HCT116 (cell line): ENCODE results near the gene SLC44A2. TPM values are rescaled to one million over a fixed set of nuclear protein-coding genes. Genes with fewer than 3 reads are reported as not detected.
A peak's percentile ranks its signal among the peaks of the same experiment; 100 is the strongest.

Experiments
- ATAC-seq: fragments of 200-7000 bp; cut with Tn5 transposase; 2 replicates; pipeline ENCODE4 v1.9.1; 2020; ENCODE audit warnings: mild to moderate bottlenecking, moderate library complexity
- BruUV-seq: library from RNA; stranded (reverse); fragments of 400-500 nt; replicated peaks from 2 replicates; lab custom pipeline; 2021; lab: Mats Ljungman, UMichigan
- CTCF ChIA-PET: fragments of 300-600 bp; sonication (Branson Sonifier 250); formaldehyde crosslinking; loops from one replicate; lab custom pipeline; 2021; ENCODE audit warnings: antibody characterized with exemption; lab: Charles Lee
- POLR2A ChIA-PET: fragments of 300-600, 350-600 bp; sonication (Branson Sonifier 250); formaldehyde crosslinking; loops from one replicate; lab custom pipeline; 2021; ENCODE audit warnings: antibody characterized with exemption; lab: Charles Lee
- RAD21 ChIA-PET, 2 experiments: fragments of 300-600 bp; sonication (Branson Sonifier 250); formaldehyde crosslinking; loops; one replicate each; lab custom pipeline; 2023; ENCODE audit warnings: low total read pairs in 2 of 2; ENCODE audit not compliant: uncharacterized antibody in 2 of 2, unreplicated experiment in 2 of 2, low non-redundant PET in 1 of 2; lab: Charles Lee
- DNase-seq: peaks from one replicate; pipeline ENCODE4 v3.0.0-alpha.2; 2010; ENCODE audit warnings: low read depth, low spot score
- H2AFZ ChIP-seq: fragments of 200-600 bp; shearing (Covaris generic), sonication (generic); 2 replicates; pipeline ENCODE4 v1.6.1; 2017; ENCODE audit warnings: low read depth, mixed run types, mixed read lengths, antibody characterized with exemption, low read length; ENCODE audit not compliant: poor library complexity, severe bottlenecking
- H3K27ac ChIP-seq: 2 replicates; pipeline ENCODE4 v1.5.1; 2012; ENCODE audit warnings: low read depth, low read length
- H3K27me3 ChIP-seq: fragments of 200-600 bp; sonication (generic); 2 replicates; pipeline ENCODE4 v1.6.1; 2016; ENCODE audit warnings: mixed run types, low read length, mixed read lengths; ENCODE audit not compliant: insufficient read depth
- H3K36me3 ChIP-seq, 2 experiments: fragments of 200-500 bp in 1 of 2; fragments of 200-600 bp in 1 of 2; sonication (Bioruptor generic) in 1 of 2; sonication (generic) in 1 of 2; 2 replicates each; pipeline versions ENCODE4 v1.5.1 to v1.6.1; 2014 to 2016; ENCODE audit warnings: low read length in 2 of 2, inconsistent platforms in 1 of 2, mixed read lengths in 1 of 2, mixed run types in 1 of 2; ENCODE audit not compliant: insufficient read depth in 2 of 2, control insufficient read depth in 1 of 2
- H3K4me1 ChIP-seq, 2 experiments: fragments of 200-600 bp in 1 of 2; sonication (generic) in 1 of 2; 2 replicates each; pipeline versions ENCODE4 v1.5.1 to v1.6.1; 2012 to 2017; ENCODE audit warnings: low read length in 2 of 2, inconsistent platforms in 1 of 2, mild to moderate bottlenecking in 1 of 2, mixed read lengths in 1 of 2, mixed run types in 1 of 2, moderate library complexity in 1 of 2; ENCODE audit not compliant: insufficient read depth in 2 of 2, control insufficient read depth in 1 of 2
- H3K4me2 ChIP-seq: fragments of 200-600 bp; sonication (generic); 2 replicates; pipeline ENCODE4 v1.6.1; 2017; ENCODE audit warnings: mixed run types, low read length, mixed read lengths
- H3K4me3 ChIP-seq, 2 experiments: fragments of 200-600 bp in 1 of 2; sonication (generic) in 1 of 2; replicated peaks in 1 of 2; 2 replicates each; pipeline ENCODE4 v1.5.1; 2011 to 2016; ENCODE audit warnings: low read length in 2 of 2, control low read depth in 1 of 2, low read depth in 1 of 2, mild to moderate bottlenecking in 1 of 2, mixed read lengths in 1 of 2, mixed run types in 1 of 2
- H3K79me2 ChIP-seq: fragments of 200-600 bp; sonication (generic); 2 replicates; pipeline ENCODE4 v1.6.1; 2017; ENCODE audit warnings: mild to moderate bottlenecking, mixed run types, low read length, moderate library complexity, mixed read lengths; ENCODE audit not compliant: insufficient read depth
- H3K9ac ChIP-seq: fragments of 200-600 bp; sonication (generic); 2 replicates; pipeline ENCODE4 v1.6.1; 2016; ENCODE audit warnings: low read length, mixed read lengths
- H3K9me2 ChIP-seq: fragments of 200-600 bp; sonication (generic), shearing (Covaris generic); 2 replicates; pipeline ENCODE4 v1.6.1; 2017; ENCODE audit warnings: mixed run types, mild to moderate bottlenecking, moderate library complexity; ENCODE audit not compliant: insufficient read depth
- H3K9me3 ChIP-seq, 2 experiments: fragments of 200-500 bp in 1 of 2; fragments of 200-600 bp in 1 of 2; sonication (Bioruptor generic) in 1 of 2; sonication (generic) in 1 of 2; 2 replicates each; pipeline ENCODE4 v1.6.1; 2014 to 2017; ENCODE audit warnings: low read length in 2 of 2, mixed read lengths in 2 of 2, inconsistent platforms in 1 of 2, low read depth in 1 of 2, mild to moderate bottlenecking in 1 of 2, mixed run types in 1 of 2, moderate library complexity in 1 of 2; ENCODE audit not compliant: control insufficient read depth in 1 of 2, insufficient read depth in 1 of 2
- H4K20me1 ChIP-seq: fragments of 200-600 bp; sonication (generic), shearing (Covaris generic); 2 replicates; pipeline ENCODE4 v1.6.1; 2017; ENCODE audit warnings: mixed run types, mild to moderate bottlenecking, moderate library complexity; ENCODE audit not compliant: insufficient read depth
- CBX3 ChIP-seq: IDR thresholded peaks from 2 replicates; pipeline ENCODE4 v1.6.1; 2012; ENCODE audit warnings: low read depth
- EZH2phosphoT487 ChIP-seq: fragments of 200-600 bp; IDR thresholded peaks from 2 replicates; pipeline ENCODE4 v1.6.1; 2018; ENCODE audit warnings: antibody characterized with exemption, borderline replicate concordance
- POLR2A ChIP-seq: IDR thresholded peaks from 2 replicates; pipeline ENCODE4 v1.7.0; 2011; ENCODE audit warnings: borderline replicate concordance; ENCODE audit not compliant: insufficient read depth, insufficient read length; ENCODE audit errors: extremely low read depth
- POLR2AphosphoS5 ChIP-seq: IDR thresholded peaks from 2 replicates; pipeline ENCODE4 v1.6.1; 2011; ENCODE audit warnings: mild to moderate bottlenecking, low read depth, low read length, moderate library complexity
- YY1 ChIP-seq: IDR thresholded peaks from 2 replicates; pipeline ENCODE4 v1.6.1; 2011; ENCODE audit warnings: low read length, low read depth, moderate library complexity, mild to moderate bottlenecking; ENCODE audit not compliant: insufficient replicate concordance; ENCODE audit errors: extremely low read depth
- ZFX ChIP-seq: fragments of 450-650 bp; IDR thresholded peaks from 2 replicates; pipeline ENCODE4 v1.6.1; 2017
- ZNF274 ChIP-seq: fragments of 200-500 bp; sonication (Bioruptor generic); IDR thresholded peaks from 2 replicates; pipeline ENCODE4 v1.6.1; 2014; ENCODE audit warnings: mild to moderate bottlenecking, low read depth, low read length, inconsistent platforms
- intact Hi-C: fragments of 100-400 bp; cut with micrococcal nuclease; formaldehyde crosslinking; loops from 2 replicates; pipeline ENCODE4 v1.10.0; 2022
- total RNA-seq: library from RNA; stranded (reverse); gene quantifications from one replicate; pipeline ENCODE4 v1.2.1, GENCODE V29; 2021; ENCODE audit not compliant: unreplicated experiment

SLC44A2 gene
- total RNA-seq, 1 experiment from 2014 or later, result 90.9 TPM

GRCh38 chr19:10651851-10652250 is 26.5 kb downstream of the SLC44A2 start:
- H3K4me1 ChIP-seq, result peaks cover 11 to 23% of the 10 kb centered on the region in 2 experiments; a peak in 3 of 4 replicates
- H3K79me2 ChIP-seq, result peaks cover 44% of the 10 kb centered on the region
- H3K9me3 ChIP-seq, result no peaks in the 10 kb centered on the region
- intact Hi-C loops, result loop anchor here (5.0 kb wide), 2 partner anchors 45 to 85 kb away; partner anchors contain the start of genes CDKN2D and KRI1
- peaks cover 0 to 19% of the 10 kb centered on the region in 2 experiments; a peak in 3 of 4 replicates for H3K36me3 ChIP-seq
- ChIA-PET RAD21 (no interaction called here), CTCF (no interaction called here)
- H3K9me2 ChIP-seq, result no peaks in the 10 kb centered on the region
- H3K4me2 ChIP-seq, result peak overlapping the region; percentile 96
- no peak for DNase-seq
- no TSS peak for BruUV-seq
- H3K27me3 ChIP-seq, result no peaks in the 10 kb centered on the region
- TF ChIP-seq EZH2phosphoT487, result no peak
- TF ChIP-seq YY1, result no peak
- peak; percentile 22; the same call in 1 of the 2 replicates for TF ChIP-seq POLR2AphosphoS5
- no peak for TF ChIP-seq ZNF274
- no peak for TF ChIP-seq POLR2A
- TF ChIP-seq, all 23 proteins: peak for 1
- ATAC-seq, result no peak
- Histone ChIP-seq H4K20me1 (peaks cover 14% of the 10 kb centered on the region; the same call in 1 of the 2 replicates), H2AFZ (no peak overlapping the region), H3K27ac (0 out of 2 replicates have a peak overlapping the region, but pooled peaks have one; percentile 94), H3K4me3 (peak overlapping the region in 1 of 2 experiments; percentile 80; a peak in 1 of 4 replicates), H3K9ac (peak overlapping the region; percentile 100)
- POLR2A ChIA-PET, result no interaction called here

- TSS peak; percentile 94 for BruUV-seq
- no peak overlapping the region for H2AFZ ChIP-seq
- H3K9me3 ChIP-seq, result no peaks in the 10 kb centered on the region
- POLR2A ChIA-PET, result no interaction called here
- peak overlapping the region; percentile 96 for H3K4me2 ChIP-seq
- CTCF ChIA-PET, result no interaction called here
- peak overlapping the region; percentile 80 to 99 for H3K4me3 ChIP-seq
- no peaks in the 10 kb centered on the region for H3K27me3 ChIP-seq
- H4K20me1 ChIP-seq, result peaks cover 26% of the 10 kb centered on the region; the same call in 1 of the 2 replicates
- H3K9ac ChIP-seq, result peak overlapping the region; percentile 100
- peaks cover 3 to 27% of the 10 kb centered on the region in 2 experiments; a peak in 3 of 4 replicates for H3K36me3 ChIP-seq
- H3K79me2 ChIP-seq, result peaks cover 60% of the 10 kb centered on the region
- TF ChIP-seq CBX3 (no peak), ZFX (peak; percentile 57; the same call in 1 of the 2 replicates)
- RAD21 ChIA-PET, result no interaction called here
- DNase-seq, result no peak
- peak overlapping the region; percentile 94 for H3K27ac ChIP-seq
- intact Hi-C loops, result loop anchor here (5.0 kb wide), 2 partner anchors 44 to 86 kb away; partner anchors contain the start of genes CDKN2D and KRI1
- peaks cover 11 to 31% of the 10 kb centered on the region in 2 experiments; a peak in 3 of 4 replicates for H3K4me1 ChIP-seq
- ATAC-seq, result peak; percentile 1; the same call in 1 of the 2 replicates
- H3K9me2 ChIP-seq, result no peaks in the 10 kb centered on the region
Observed at GRCh38 chr19:10653482-10653731, 28.1 kb downstream of the SLC44A2 start.
